Activated CD8-positive, alpha-beta memory T cell treated with anti-CD3 and anti-CD28 coated beads for 48 hours (primary cell): Measurements from ENCODE around the gene GTPBP8.

Experiments used
- DNase-seq, 3 experiments: peaks; one replicate each; pipeline ENCODE4 v3.0.0-alpha.2; 2020; ENCODE audit warnings: low read depth in 2 of 3, low spot score in 2 of 3

GTPBP8 gene

DNA sequence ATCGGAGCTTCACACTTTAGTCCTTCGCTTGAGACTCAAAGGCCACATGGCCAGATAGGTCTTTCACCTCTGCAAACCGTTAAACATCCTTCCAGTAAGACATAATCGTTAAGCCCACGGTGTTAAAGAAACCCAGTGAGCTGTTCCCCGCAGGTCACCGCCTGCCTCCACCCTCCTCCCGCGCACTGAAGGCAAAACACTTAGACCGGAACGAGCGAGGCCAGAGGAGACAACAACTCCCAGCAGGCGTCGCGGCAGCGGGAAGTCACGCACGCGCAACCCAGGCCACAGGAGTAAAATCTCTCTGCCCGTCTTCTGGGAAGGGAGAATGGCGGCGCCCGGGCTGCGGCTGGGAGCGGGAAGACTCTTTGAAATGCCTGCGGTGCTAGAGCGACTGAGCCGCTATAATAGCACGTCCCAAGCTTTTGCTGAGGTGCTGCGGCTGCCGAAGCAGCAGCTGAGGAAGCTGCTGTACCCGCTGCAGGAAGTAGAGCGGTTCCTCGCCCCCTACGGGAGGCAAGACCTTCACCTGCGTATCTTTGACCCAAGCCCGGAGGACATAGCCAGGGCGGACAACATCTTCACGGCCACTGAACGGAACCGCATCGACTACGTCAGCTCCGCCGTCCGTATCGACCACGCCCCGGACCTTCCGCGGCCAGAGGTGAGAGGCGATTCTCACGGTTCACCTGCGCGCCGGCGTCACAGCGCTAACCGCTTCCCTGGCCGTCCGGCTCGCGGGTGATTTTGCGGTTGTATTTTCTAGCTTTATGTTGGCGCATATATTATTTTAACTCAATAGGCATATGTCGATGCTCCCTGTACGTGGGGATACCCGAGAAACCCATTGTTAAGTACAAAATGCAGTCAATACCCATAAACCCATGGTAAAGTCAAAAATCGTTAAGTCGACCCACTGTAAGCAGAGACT lies at the start of gene GTPBP8:
TSS of gene GTPBP8 (plus strand) at position 313 of the 931 bp plus-strand sequence. CDS start at position 329, 16 bp downstream.
- DNase-seq, result peak; percentile 58 to 67 (median 62)

DNA sequence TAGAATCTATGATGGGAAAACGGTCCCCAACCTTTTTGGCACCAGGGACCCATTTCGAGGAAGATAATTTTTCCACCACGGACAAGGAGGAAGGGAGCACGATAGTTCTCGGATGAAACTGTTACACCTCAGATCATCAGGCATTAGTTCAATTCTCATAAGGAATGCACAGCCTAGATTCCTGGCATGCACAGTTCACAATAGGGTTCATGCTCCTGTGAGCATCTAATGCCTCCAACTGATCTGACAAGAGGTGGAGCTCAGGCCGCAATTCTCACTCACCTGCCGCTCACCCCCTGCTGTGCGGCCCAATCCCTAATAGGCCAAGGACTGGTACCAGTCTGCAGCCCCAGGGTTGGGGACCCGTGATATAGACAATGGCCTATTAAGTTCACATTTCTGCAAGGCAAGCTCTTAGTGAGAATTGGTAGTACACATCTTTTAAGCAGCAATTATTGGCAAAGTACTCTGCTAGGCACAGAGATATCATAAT lies 42.4 kb upstream of the GTPBP8 start:
- no peak for DNase-seq

DNA sequence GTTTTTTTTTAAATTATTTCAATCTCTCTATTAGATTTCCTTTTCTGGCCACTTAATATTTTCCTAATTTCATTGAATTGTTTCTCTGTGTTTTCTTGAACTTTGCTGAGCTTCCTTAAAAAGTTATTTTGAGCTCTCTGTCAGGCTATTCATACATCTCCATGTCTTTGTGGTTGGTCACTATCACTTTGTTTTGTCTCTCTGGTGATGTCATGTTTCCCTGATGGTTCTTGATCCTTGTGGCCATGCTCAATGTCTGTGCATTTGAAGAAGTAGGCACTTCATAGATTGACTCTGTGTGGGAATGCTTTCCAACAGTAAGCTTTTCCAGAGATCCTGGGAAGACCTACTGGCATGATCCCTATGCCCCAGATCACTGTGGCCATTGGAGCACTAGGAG lies 34.4 kb upstream of the GTPBP8 start:
- DNase-seq, result no peak

DNA sequence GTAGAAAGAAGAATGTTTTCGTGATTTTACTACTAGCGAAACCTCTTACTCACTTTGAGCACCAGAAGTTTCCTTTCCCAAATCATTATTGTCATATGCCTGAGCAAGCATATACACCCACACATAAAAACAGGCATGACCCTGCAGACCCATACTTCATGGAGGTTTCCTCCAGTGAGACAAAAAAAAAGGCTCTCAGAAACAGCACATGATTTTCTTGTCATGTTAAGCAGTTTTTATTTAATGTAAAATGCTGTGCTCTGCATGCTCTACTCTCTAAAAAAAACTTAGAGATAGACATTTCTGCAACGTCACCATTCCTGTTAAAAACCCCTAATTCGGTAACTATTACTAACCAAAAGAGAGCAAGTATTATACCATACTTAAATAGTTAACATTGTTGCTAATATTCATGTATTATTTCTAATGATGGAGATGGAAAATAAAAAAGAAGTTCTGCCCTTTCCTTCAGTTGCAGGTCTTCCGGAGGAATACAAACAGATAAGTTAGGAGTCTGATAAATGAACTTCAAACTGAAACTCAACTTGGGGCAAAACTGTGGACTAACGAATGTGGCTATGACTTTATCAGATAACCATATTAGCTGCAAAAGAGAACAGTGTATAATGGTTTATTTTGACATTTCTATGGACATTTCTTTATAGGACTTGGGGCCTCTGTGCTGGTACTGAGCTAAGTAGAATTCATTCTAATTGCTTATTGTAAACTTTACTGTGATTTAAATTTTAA lies 31.8 kb upstream of the GTPBP8 start:
- no peak for DNase-seq

DNA sequence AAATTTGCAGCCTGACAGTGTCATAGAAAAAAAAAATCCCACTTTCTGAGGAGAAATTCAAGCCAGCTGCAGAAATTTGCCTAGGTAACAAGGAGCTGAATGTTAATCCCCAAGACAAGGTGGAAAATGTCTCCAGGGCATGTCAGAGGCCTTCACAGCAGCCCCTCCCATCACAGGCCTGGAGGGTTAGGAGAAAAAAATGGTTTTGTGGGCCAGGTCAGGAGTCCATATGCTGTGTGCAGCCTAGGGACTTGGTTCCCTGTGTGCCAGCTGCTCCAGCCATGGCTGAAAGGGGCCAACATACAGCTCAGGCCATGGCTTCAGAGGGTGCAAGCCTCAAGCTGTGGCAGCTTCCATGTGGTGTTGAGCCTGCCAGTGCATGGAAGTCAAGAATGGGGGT lies 27.1 kb upstream of the GTPBP8 start:
- DNase-seq, result no peak

DNA sequence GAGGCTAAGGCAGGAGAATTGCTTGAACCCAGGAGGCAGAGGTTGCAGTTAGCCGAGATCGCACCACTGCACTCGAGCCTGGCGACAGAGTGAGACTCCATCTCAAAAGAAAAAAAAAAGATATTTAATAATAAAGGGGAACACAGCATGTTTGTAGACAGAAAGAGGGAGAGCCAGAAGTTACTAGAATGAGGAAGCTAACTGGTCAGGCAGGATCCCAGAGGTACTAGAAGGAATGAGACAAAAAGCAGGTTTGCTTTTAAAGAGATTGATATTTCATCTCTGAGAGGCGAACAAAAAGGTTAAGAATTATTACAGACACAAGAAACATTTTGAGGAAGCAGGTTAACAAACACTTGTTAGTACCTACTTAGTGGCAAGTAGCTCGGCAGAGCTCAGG lies 25.1 kb upstream of the GTPBP8 start:
- no peak for DNase-seq

DNA sequence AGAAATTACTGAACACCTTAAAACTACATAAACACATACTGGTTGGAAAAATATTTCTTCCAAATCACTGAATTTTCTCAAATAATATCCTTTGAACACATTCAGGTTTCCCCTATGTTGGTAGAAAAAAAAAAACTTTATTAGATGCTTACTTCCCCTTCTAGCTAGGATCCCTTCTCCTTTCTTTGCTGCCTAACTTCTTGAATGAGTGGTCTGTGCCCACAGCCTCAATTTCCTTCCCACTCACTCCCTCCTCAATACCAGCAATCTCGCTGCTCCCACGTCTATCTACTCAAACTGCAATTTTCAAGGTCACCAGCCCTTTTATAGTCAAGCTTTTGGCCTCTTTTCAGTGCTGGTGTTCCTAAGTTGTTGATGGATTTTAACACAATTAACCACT lies 24.2 kb upstream of the GTPBP8 start:
- no peak for DNase-seq

DNA sequence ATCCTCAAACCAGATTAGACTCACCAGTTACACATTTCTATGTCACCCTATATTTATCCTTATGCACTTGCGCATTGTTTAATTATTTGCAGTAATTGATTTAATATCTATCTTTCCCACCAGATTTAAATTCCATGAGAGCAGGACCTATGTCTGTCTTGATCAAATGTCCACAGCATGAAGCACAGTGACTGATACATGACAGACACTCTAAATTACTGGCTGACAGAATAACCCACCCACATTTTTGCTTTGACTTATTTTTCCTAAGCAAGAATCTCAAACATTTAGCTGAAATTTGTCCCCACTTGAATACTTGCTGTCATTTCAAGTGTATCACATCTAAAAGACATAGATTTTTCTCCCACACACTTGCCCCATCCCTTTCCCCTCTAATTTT lies 23.4 kb upstream of the GTPBP8 start:
- DNase-seq, result no peak

DNA sequence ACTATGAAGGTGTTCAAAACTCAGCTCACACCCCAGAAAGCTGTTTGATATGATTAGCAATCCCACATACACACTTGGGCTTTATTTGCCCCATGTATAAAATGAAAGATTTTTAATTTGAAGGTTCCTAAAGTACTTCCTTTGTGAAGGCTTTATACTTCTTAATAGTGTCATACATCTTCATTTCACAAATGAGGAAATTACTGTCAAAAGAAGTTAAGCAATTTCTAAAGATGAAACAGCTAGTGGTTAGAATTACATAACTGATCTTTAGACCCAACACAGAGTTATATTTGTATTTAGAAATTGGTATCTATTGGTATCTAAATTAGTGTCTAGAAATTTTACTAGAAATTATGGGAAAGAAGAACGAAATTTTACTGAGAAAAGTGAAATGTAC lies 23.0 kb upstream of the GTPBP8 start:
- no peak for DNase-seq

DNA sequence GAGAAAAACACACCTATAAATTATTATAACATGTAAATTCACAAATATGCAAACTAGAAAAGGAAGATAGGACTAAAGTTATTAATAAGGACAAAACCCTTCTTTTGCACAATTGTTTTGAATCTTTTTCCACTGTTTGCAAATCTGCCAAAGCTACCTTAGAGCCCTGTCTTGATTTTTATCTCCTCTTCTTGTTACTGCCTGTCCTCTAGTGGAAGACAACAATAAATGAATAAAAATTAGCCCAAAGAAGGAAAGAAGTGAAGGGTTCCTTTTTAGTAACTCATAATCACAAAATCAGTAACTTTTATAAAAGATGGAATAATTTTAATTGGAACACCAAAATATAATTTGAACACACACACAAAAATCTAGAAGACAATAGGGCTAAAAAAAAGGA lies 18.6 kb upstream of the GTPBP8 start:
- no peak for DNase-seq

DNA sequence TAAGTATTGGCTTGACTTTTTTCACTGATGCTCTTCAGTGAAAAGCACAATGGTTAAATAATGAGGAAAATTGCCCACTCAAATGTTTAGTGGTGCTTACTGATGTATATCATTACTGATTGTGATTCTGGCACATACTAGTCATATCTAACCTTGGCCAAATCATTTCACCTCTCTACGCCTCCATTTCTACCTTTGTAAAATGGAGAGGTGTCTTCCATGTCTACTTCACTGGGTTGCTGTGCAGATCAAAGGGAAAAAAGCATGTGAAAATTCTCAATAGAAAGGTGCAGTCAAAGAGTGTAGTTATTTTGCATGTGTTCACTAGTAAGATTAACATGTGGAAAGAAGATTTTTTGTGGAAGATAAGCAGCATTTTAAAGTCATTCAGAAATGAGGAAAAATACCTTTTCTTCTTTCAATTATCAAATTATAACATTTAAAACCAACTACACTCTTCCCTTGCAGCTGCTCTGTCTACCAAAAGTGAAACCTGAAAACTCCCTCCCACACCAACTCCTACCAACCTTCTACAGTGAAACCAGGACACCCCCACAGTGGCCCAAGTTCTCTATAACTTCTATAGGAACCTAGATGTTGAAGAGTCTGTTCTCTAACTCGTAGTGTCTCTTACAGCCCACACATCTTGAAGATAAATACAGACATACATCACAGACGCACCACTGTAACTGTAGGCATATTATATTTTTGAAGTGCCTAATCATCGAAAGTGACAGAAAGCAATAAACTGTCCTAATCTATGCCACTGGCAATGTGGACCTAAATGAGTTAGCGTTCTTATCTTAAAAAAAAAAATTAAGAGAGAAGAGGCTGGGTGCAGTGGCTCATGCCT lies 17.2 kb upstream of the GTPBP8 start:
- DNase-seq, result no peak

DNA sequence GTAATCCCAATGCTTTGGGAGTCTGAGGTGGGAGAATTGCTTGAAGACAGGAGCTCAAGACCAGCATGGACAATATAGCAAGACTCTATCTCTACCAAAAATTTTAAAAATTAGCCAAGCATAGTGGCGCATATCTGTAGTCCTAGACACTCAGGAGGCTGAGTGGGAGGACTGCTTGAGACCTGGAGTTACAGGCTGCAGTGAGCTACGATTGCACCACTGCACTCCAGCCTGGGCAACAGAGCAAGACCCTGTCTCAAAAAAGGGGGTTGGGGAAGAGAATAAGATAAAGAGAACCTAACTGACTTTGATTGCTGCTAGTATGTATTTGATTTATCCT lies 16.6 kb upstream of the GTPBP8 start:
- DNase-seq, result no peak

DNA sequence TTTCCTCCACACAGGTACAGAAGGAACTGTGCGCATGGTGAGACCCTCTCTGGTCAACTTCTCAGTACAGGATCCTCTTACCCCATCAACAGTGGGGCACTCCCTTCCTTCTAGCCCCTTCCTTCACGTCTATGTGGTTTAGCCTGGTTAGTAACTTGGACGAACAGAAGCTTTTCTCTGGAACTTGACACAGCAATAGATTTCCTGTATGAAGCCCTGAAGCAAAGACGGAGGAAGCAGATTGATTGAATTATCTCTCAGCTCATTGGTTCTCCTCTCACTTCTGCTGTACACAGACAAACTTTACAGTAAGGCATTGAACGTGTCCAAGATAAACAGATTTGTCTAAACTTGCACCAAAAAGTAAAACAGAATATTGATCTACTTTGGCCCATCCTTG lies 15.9 kb upstream of the GTPBP8 start, which contains the start of gene CD200R1:
TSS of gene CD200R1 (minus strand) at position 210 of the 400 bp plus-strand sequence. CDS start 246 bp downstream, outside the sequence.
- DNase-seq, result no peak

DNA sequence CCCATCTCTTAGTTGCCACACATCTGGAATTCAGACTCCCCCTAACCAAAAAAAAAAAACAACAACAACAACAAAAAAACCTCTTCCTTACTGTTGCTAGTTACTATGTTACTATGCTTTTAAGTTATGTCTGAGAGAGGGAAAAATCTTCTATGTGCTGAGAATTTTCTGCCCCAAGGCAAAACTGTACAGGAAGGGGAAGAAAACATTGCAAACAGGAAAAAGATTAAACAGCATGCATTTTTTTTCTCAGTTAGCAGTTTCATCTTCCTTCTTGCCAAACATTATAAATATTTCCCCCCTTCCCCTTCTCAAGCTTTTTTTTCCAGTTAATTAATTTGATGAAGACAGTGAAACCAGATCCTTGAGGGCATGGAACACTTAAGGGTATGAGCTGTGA lies 14.8 kb upstream of the GTPBP8 start:
- DNase-seq, result no peak

DNA sequence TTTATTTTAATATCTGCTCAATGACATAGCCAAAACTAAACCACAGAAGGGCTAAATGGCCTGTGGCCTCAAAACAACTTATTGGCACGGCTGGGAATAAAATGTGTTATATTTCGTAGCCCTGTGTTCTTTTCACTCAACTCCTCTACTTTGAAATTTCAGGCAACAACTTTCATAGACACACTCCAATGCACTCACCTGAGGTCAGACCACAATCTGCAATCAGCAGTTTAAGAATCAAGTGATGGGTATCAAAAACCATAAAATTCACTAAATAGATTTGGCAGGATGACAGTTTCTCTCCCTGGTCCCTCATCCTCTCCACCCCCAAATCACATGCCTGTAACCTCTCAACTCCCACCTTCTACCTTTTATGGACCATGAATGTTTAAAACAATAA lies 13.8 kb upstream of the GTPBP8 start:
- DNase-seq, result no peak

DNA sequence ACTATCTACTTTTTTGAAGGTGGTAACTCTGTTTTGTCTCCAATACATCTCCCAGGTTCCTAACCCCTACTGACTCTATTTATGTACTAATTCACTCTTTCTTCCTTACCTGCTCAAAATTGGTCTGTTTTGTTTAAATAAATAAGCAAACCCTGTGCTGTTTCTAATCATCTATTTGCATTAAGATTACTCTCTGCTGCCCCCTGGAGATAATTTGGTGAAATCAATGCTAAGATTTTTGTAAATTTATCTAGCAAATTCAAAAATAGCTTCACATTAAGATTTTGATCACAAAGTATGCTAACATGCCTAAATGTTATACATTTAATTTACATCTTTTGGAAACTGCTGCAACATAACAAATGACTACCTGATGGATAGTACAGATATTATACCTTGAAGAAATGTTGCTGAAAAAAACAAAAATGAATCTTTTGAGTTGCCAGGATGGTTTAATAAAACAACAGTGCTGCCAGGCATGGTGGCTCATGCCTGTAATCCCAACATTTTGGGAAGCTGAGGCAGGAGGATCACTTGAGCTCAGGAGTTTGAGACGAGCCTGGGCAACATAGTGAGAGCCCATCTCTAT lies 11.4 kb upstream of the GTPBP8 start:
- DNase-seq, result no peak

DNA sequence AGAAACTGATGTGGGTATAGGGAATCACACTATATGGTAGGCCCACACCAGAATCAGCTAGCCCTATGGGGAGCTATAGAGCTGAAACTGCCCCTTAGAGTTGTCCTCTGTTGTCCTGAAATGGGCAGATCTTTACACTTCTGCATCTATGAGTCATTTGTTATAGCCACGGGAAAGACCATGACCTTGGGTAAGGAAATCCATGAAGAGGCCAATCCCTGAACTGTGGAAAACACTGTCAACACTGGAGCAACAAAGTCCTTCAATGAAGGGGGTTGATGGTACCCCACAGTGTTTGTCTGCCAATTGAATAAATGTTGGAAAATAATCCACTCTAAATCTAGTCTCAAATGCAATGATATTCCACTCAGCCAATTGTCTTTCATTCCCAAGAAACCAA lies 10.7 kb upstream of the GTPBP8 start:
- DNase-seq, result no peak

DNA sequence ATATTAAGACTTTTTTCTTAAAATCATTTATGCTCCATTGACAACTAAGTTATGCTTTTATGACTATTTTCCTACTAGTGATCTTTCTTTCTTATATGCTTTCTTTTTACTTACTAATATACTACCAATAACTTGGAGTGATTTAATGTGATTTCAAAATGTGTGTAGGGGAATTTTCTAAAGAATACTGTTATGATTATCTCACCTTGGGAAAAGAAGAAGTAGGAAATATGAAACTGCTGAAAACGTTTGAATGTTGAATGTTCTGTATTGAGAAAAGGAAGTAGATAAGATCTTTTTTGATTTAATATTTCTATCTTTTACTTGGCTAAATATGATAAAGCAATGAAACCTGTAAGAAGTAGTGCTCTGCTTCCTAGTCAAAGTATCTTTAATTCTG lies 8.1 kb upstream of the GTPBP8 start:
- DNase-seq, result no peak

DNA sequence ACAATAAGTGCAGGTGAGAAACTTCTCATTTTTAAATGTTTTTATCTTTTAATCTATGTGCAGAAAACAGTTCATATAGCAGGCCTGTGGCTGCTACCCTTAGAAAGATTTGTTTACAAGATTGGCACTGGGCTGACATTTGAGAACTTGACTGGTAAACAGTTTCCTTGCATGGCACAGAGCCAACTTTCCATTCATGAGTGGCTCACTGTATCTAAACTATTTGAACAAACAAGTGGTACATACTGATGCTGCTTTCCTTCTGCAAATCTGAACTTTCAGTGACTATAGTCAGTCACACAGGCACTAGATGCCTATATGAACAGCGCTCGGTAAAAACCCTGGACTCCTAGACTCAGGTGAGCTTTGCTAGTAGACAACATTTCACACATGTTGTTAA lies 6.3 kb upstream of the GTPBP8 start:
- no peak for DNase-seq

DNA sequence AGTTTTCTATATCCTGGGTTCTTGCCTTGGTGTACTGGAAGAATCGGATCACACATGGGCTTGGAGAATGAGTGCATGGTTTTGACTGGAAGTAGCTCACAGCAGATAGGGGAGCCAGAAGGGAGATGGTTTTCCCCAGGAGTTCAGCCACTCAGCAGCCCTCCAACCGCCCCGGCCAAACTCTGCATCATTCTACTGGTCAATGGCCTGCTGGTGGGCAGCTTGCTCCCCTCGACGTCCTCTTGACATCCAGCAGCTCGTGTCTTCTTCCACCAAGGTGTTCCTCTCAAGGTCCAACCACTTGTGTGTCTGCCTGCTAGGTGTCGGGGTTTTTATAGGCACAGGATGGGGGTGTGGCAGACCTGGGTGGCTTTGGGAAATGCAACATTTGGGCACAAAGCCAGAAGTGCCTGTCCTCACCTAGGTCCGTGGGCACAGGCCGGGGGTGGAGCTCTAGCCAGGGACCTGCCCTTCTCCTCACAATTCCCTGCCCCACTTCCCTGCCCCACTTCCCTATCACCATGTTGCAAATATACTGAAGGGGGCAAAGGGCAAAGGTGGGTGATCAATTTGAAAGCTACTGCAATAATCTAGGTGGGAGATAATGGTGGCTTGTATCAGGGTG lies 3.0 kb upstream of the GTPBP8 start:
- no peak for DNase-seq
